HG03064 (cell line): Measurements from ENCODE around the gene SPATS2.
"Not testable (repeated sequence)": the region's sequence is repeated elsewhere in the genome, so short reads cannot be mapped to it uniquely, and the experiment has no call there.

ENCODE experiments used
- ATAC-seq: cut with Tn5 transposase; IDR thresholded peaks from one replicate; pipeline ENCODE4 v1.9.1; 2021; ENCODE audit warnings: low read depth; ENCODE audit not compliant: unreplicated experiment

SPATS2 gene

GRCh38 chr12:49367381-49368239, at the start of gene SPATS2:
SPATS2 (plus strand) TSS chr12:49367462; CDS start chr12:49461013, 93,551 bp downstream.
- ATAC-seq: no peak

- not testable (repeated sequence) for ATAC-seq
Measured at GRCh38 chr12:49320411-49321103, 46.7 kb upstream of the SPATS2 start.

- ATAC-seq: no peak
Measured at GRCh38 chr12:49322367-49322707, 44.9 kb upstream of the SPATS2 start.

GRCh38 chr12:49322708-49323523, 44.3 kb upstream of the SPATS2 start, which contains the start of gene TROAP:
TROAP (plus strand) TSS chr12:49323255; CDS start chr12:49323609, 354 bp downstream.
- ATAC-seq: peak; percentile 96

GRCh38 chr12:49323524-49324097, 43.7 kb upstream of the SPATS2 start:
- ATAC-seq: no peak

- no peak for ATAC-seq
Measured at GRCh38 chr12:49325606-49326005, 41.7 kb upstream of the SPATS2 start.

- ATAC-seq: no peak
Measured at GRCh38 chr12:49327368-49327767, 39.9 kb upstream of the SPATS2 start.

- no peak for ATAC-seq
Measured at GRCh38 chr12:49327887-49328286, 39.4 kb upstream of the SPATS2 start.

GRCh38 chr12:49328816-49329215, 38.4 kb upstream of the SPATS2 start:
- ATAC-seq: no peak

- no peak for ATAC-seq
Measured at GRCh38 chr12:49330032-49330619, 37.1 kb upstream of the SPATS2 start.

- ATAC-seq: no peak
Measured at GRCh38 chr12:49330631-49331379, 36.5 kb upstream of the SPATS2 start.

GRCh38 chr12:49331380-49332222, 35.7 kb upstream of the SPATS2 start:
- ATAC-seq: no peak

GRCh38 chr12:49332441-49332861, 34.8 kb upstream of the SPATS2 start:
- no peak for ATAC-seq

GRCh38 chr12:49332891-49333371, 34.3 kb upstream of the SPATS2 start:
- no peak for ATAC-seq

GRCh38 chr12:49333778-49334177, 33.5 kb upstream of the SPATS2 start:
- ATAC-seq: not testable (repeated sequence)

- ATAC-seq: no peak
Measured at GRCh38 chr12:49334226-49334625, 33.0 kb upstream of the SPATS2 start.

GRCh38 chr12:49334681-49335080, 32.6 kb upstream of the SPATS2 start:
- ATAC-seq: no peak
